CD8-positive, alpha-beta memory T cell (primary cell): ENCODE data around the gene ARRB2. TPM values are rescaled to one million over a fixed set of nuclear protein-coding genes. Genes with fewer than 3 reads are reported as not detected.
A peak's percentile ranks its signal among the peaks of the same experiment; 100 is the strongest.

Experiments used
- CTCF ChIA-PET: fragments of 350-600 bp; sonication (Branson Sonifier 250); formaldehyde crosslinking; loops from one replicate; lab custom pipeline; 2021; ENCODE audit warnings: antibody characterized with exemption; lab: Charles Lee
- POLR2A ChIA-PET: fragments of 350-600 bp; sonication (Branson Sonifier 250); formaldehyde crosslinking; loops from one replicate; lab custom pipeline; 2021; ENCODE audit warnings: antibody characterized with exemption; lab: Charles Lee
- DNase-seq, 5 donors: peaks; one replicate each; pipeline versions ENCODE4 v3.0.0 to v3.0.0-alpha.2; 2020 to 2022; ENCODE audit warnings: mixed read lengths in 1 of 5
- H3K27ac ChIP-seq: one replicate; pipeline ENCODE4 v1.7.0; 2013; ENCODE audit warnings: low read depth, mild to moderate bottlenecking, low read length, moderate library complexity
- H3K27me3 ChIP-seq: 2 replicates; pipeline ENCODE4 v1.7.0; 2013; ENCODE audit warnings: low read length, mild to moderate bottlenecking; ENCODE audit not compliant: insufficient read depth, poor library complexity, severe bottlenecking
- H3K36me3 ChIP-seq: 2 replicates; pipeline ENCODE4 v1.7.0; 2013; ENCODE audit warnings: mild to moderate bottlenecking, low read length, moderate library complexity; ENCODE audit not compliant: insufficient read depth
- H3K4me1 ChIP-seq: 2 replicates; pipeline ENCODE4 v1.7.0; 2013; ENCODE audit warnings: mild to moderate bottlenecking, low read length, moderate library complexity; ENCODE audit not compliant: insufficient read depth
- H3K4me3 ChIP-seq: 2 replicates; pipeline ENCODE4 v1.7.0; 2013; ENCODE audit warnings: mild to moderate bottlenecking, low read length
- H3K9me3 ChIP-seq: 2 replicates; pipeline ENCODE4 v1.7.0; 2013; ENCODE audit warnings: mild to moderate bottlenecking, low read length
- H3K27ac Mint-ChIP-seq, 8 donors: one replicate each; pipeline ENCODE4 v1.8.0; 2020 to 2021; ENCODE audit warnings: mixed read lengths in 8 of 8, mild to moderate bottlenecking in 6 of 8, inconsistent platforms in 3 of 8, moderate library complexity in 3 of 8
- H3K27me3 Mint-ChIP-seq, 2 donors: one replicate each; pipeline ENCODE4 v1.8.0; 2020 to 2021; ENCODE audit warnings: mixed read lengths in 2 of 2, mild to moderate bottlenecking in 1 of 2, moderate library complexity in 1 of 2
- H3K36me3 Mint-ChIP-seq, 3 donors: one replicate each; pipeline ENCODE4 v1.8.0; 2020 to 2021; ENCODE audit warnings: mixed read lengths in 3 of 3, inconsistent platforms in 1 of 3, mild to moderate bottlenecking in 1 of 3
- H3K4me1 Mint-ChIP-seq, 3 donors: one replicate each; pipeline ENCODE4 v1.8.0; 2020 to 2021; ENCODE audit warnings: mixed read lengths in 3 of 3, inconsistent platforms in 1 of 3, mild to moderate bottlenecking in 1 of 3
- H3K4me3 Mint-ChIP-seq, 7 donors: one replicate each; pipeline ENCODE4 v1.8.0; 2020 to 2021; ENCODE audit warnings: mixed read lengths in 7 of 7, mild to moderate bottlenecking in 6 of 7, moderate library complexity in 4 of 7, inconsistent platforms in 2 of 7
- H3K9me3 Mint-ChIP-seq, 5 donors: one replicate each; pipeline ENCODE4 v1.8.0; 2020 to 2022; ENCODE audit warnings: mixed read lengths in 5 of 5, mild to moderate bottlenecking in 3 of 5, moderate library complexity in 2 of 5, inconsistent platforms in 1 of 5
- polyA plus RNA-seq: library from polyadenylated mRNA; unstranded; fragments of 300-500 nt; fragmentation: Illumina TruSeq; gene quantifications from one replicate; pipeline ENCODE4 v1.2.3, GENCODE V29; 2021
- total RNA-seq, 2 experiments: library from RNA; stranded (reverse); gene quantifications; one replicate each; pipeline ENCODE4 v1.2.3, GENCODE V29; 2021

Gene ARRB2
- total and polyA plus RNA-seq, 3 experiments from 2014 or later = 69.4 to 172 (median 170) TPM

- H3K27ac Mint-ChIP-seq = peak overlapping the region in 1 of 8 donors; percentile 47
- no peak for DNase-seq
- H3K36me3 Mint-ChIP-seq = peaks cover 0 to 3% (median 0%) of the 10 kb centered on the region in 3 donors
- Histone ChIP-seq H3K27me3 (peaks cover 11% of the 10 kb centered on the region), H3K4me1 (peaks cover 18% of the 10 kb centered on the region), H3K36me3 (no peaks in the 10 kb centered on the region), H3K9me3 (no peaks in the 10 kb centered on the region), H3K4me3 (no peak overlapping the region), H3K27ac (no peak overlapping the region)
- CTCF ChIA-PET = no interaction called here
- no peaks in the 10 kb centered on the region for H3K9me3 Mint-ChIP-seq
- peaks cover 14 to 21% (median 19%) of the 10 kb centered on the region in 3 donors for H3K4me1 Mint-ChIP-seq
- peaks cover 14 to 20% of the 10 kb centered on the region in 2 donors for H3K27me3 Mint-ChIP-seq
- POLR2A ChIA-PET = interaction anchor here (0.6 kb wide), 1 partner anchor 10 kb away, joined by 6 read pairs; no protein-coding TSS in a partner anchor
- H3K4me3 Mint-ChIP-seq = peak overlapping the region in 5 of 7 donors; percentile 8 to 81 (median 65)
Observed at GRCh38 chr17:4741544-4741943, 31.1 kb downstream of the ARRB2 start.

- Histone ChIP-seq H3K27me3 (peaks cover 11% of the 10 kb centered on the region), H3K4me1 (peaks cover 18% of the 10 kb centered on the region), H3K4me3 (no peak overlapping the region), H3K36me3 (no peaks in the 10 kb centered on the region), H3K27ac (no peak overlapping the region), H3K9me3 (no peaks in the 10 kb centered on the region)
- Mint-ChIP-seq H3K9me3 (no peaks in the 10 kb centered on the region), H3K27ac (no peak overlapping the region), H3K4me3 (peak overlapping the region in 2 of 7 donors; percentile 9 to 51), H3K27me3 (peaks cover 14 to 20% of the 10 kb centered on the region in 2 donors), H3K36me3 (peaks cover 0 to 3% (median 0%) of the 10 kb centered on the region in 3 donors), H3K4me1 (peaks cover 14 to 22% (median 20%) of the 10 kb centered on the region in 3 donors)
- no peak for DNase-seq
- ChIA-PET CTCF (no interaction called here), POLR2A (no interaction called here)
Observed at GRCh38 chr17:4742133-4742532, 31.7 kb downstream of the ARRB2 start.

- Histone ChIP-seq H3K9me3 (no peaks in the 10 kb centered on the region), H3K27ac (no peak overlapping the region), H3K4me1 (peaks cover 18% of the 10 kb centered on the region), H3K4me3 (no peak overlapping the region), H3K27me3 (peaks cover 11% of the 10 kb centered on the region), H3K36me3 (no peaks in the 10 kb centered on the region)
- Mint-ChIP-seq H3K36me3 (peaks cover 0 to 3% (median 0%) of the 10 kb centered on the region in 3 donors), H3K27ac (no peak overlapping the region), H3K4me1 (peaks cover 16 to 23% (median 20%) of the 10 kb centered on the region in 3 donors), H3K9me3 (no peaks in the 10 kb centered on the region), H3K4me3 (peak overlapping the region in 1 of 7 donors; percentile 9), H3K27me3 (peaks cover 14 to 20% of the 10 kb centered on the region in 2 donors)
- DNase-seq = no peak
- ChIA-PET POLR2A (no interaction called here), CTCF (interaction anchor here (1.7 kb wide), 1 partner anchor 11 kb away, joined by 4 read pairs; no protein-coding TSS in a partner anchor)
Observed at GRCh38 chr17:4742629-4743028, 32.2 kb downstream of the ARRB2 start.

GRCh38 chr17:4743216-4743615 lies 32.8 kb downstream of the ARRB2 start:
- H3K27me3 Mint-ChIP-seq = peaks cover 12 to 23% of the 10 kb centered on the region in 2 donors
- Histone ChIP-seq H3K36me3 (no peaks in the 10 kb centered on the region), H3K27me3 (peaks cover 11% of the 10 kb centered on the region), H3K4me3 (no peak overlapping the region), H3K9me3 (no peaks in the 10 kb centered on the region), H3K4me1 (peaks cover 21% of the 10 kb centered on the region), H3K27ac (no peak overlapping the region)
- POLR2A ChIA-PET = no interaction called here
- peak overlapping the region in 1 of 7 donors; percentile 54 for H3K4me3 Mint-ChIP-seq
- CTCF ChIA-PET = interaction anchor here (1.0 to 1.7 kb wide), 3 partner anchors 11 to 47 kb away, joined by 3 to 4 read pairs (median 4); no protein-coding TSS in a partner anchor
- peaks cover 0 to 3% (median 0%) of the 10 kb centered on the region in 3 donors for H3K36me3 Mint-ChIP-seq
- no peak for DNase-seq
- no peaks in the 10 kb centered on the region for H3K9me3 Mint-ChIP-seq
- H3K27ac Mint-ChIP-seq = no peak overlapping the region
- peaks cover 21 to 26% (median 23%) of the 10 kb centered on the region in 3 donors for H3K4me1 Mint-ChIP-seq

GRCh38 chr17:4743898-4744297 lies 33.5 kb downstream of the ARRB2 start:
- peaks cover 11% of the 10 kb centered on the region for H3K27me3 ChIP-seq
- POLR2A ChIA-PET = no interaction called here

GRCh38 chr17:4744999-4745969 lies 34.9 kb downstream of the ARRB2 start:
- POLR2A ChIA-PET = interaction anchor here (1.0 kb wide), 1 partner anchor 31 kb away, joined by 4 read pairs; no protein-coding TSS in a partner anchor
- H3K27me3 Mint-ChIP-seq = peaks cover 10 to 35% of the 10 kb centered on the region in 2 donors
- Histone ChIP-seq H3K36me3 (no peaks in the 10 kb centered on the region), H3K9me3 (no peaks in the 10 kb centered on the region), H3K27ac (no peak overlapping the region), H3K4me1 (peaks cover 12% of the 10 kb centered on the region), H3K27me3 (peaks cover 8% of the 10 kb centered on the region), H3K4me3 (no peak overlapping the region)
- no peak for DNase-seq
- no peaks in the 10 kb centered on the region for H3K36me3 Mint-ChIP-seq
- no peaks in the 10 kb centered on the region for H3K9me3 Mint-ChIP-seq
- CTCF ChIA-PET = no interaction called here
- H3K4me3 Mint-ChIP-seq = no peak overlapping the region
- peak overlapping the region in 1 of 8 donors; percentile 54 for H3K27ac Mint-ChIP-seq
- H3K4me1 Mint-ChIP-seq = peaks cover 11 to 18% (median 16%) of the 10 kb centered on the region in 3 donors

More at GRCh38 chr17:4743898-4744297, 33.5 kb downstream of the ARRB2 start:
- H3K4me3 Mint-ChIP-seq = no peak overlapping the region
- Histone ChIP-seq H3K27ac (no peak overlapping the region), H3K4me3 (no peak overlapping the region), H3K4me1 (peaks cover 19% of the 10 kb centered on the region), H3K9me3 (no peaks in the 10 kb centered on the region), H3K36me3 (no peaks in the 10 kb centered on the region)
- DNase-seq = no peak
- CTCF ChIA-PET = interaction anchor here (1.0 to 1.7 kb wide), 3 partner anchors 12 to 47 kb away, joined by 3 to 4 read pairs (median 4); no protein-coding TSS in a partner anchor
- H3K9me3 Mint-ChIP-seq = no peaks in the 10 kb centered on the region
- H3K27ac Mint-ChIP-seq = no peak overlapping the region
- peaks cover 16 to 24% (median 21%) of the 10 kb centered on the region in 3 donors for H3K4me1 Mint-ChIP-seq
- no peaks in the 10 kb centered on the region for H3K36me3 Mint-ChIP-seq
- peaks cover 10 to 29% of the 10 kb centered on the region in 2 donors for H3K27me3 Mint-ChIP-seq

- H3K27me3 ChIP-seq = peaks cover 3% of the 10 kb centered on the region
- CTCF ChIA-PET = interaction anchor here (1.6 to 1.8 kb wide), 2 partner anchors 38 to 42 kb away, joined by 4 read pairs; partner anchors contain the start of genes ARRB2 and GLTPD2
- DNase-seq = peak in 1 of 5 donors; percentile 53
- H3K9me3 ChIP-seq = no peaks in the 10 kb centered on the region
- no peaks in the 10 kb centered on the region for H3K36me3 ChIP-seq
- H3K27ac ChIP-seq = no peak overlapping the region
- Mint-ChIP-seq H3K27me3 (peaks cover 12 to 31% of the 10 kb centered on the region in 2 donors), H3K9me3 (no peaks in the 10 kb centered on the region), H3K4me1 (peaks cover 9 to 15% (median 14%) of the 10 kb centered on the region in 3 donors), H3K27ac (peak overlapping the region in 7 of 8 donors; percentile 44 to 83 (median 59)), H3K4me3 (peak overlapping the region; percentile 18 to 77 (median 57)), H3K36me3 (no peaks in the 10 kb centered on the region)
- POLR2A ChIA-PET = interaction anchor here (0.9 kb wide), 1 partner anchor 42 kb away, joined by 3 read pairs; no protein-coding TSS in a partner anchor
- peaks cover 10% of the 10 kb centered on the region for H3K4me1 ChIP-seq
- no peak overlapping the region for H3K4me3 ChIP-seq
Observed at GRCh38 chr17:4747847-4748246, 37.4 kb downstream of the ARRB2 start.
